ENCODE measurements around the gene PPP6R1.

Gene PPP6R1

GRCh38 chr19:55231391-55232285 is 27.2 kb downstream of the PPP6R1 start:
- no peak overlapping the region for H3K4me2 ChIP-seq
- no peak overlapping the region for H3K9ac ChIP-seq
- H3K27me3 ChIP-seq (ENCODE audit: insufficient read depth, low read depth) = no peaks in the 10 kb centered on the region
- no peak overlapping the region for H3K27ac ChIP-seq
- TF ChIP-seq CTCF (conservative IDR thresholded peaks at IDR 0.05; ENCODE audit: low read depth, low read length) = no peak
- H2AFZ ChIP-seq (ENCODE audit: low read depth) = no peak overlapping the region
- H3K4me3 ChIP-seq (IDR thresholded peaks at IDR 0.05; ENCODE audit: insufficient read depth, low read depth, low read length) = no peak overlapping the region
- H3K79me2 ChIP-seq (ENCODE audit: insufficient read depth, low read depth) = no peaks in the 10 kb centered on the region
- H3K4me1 ChIP-seq (ENCODE audit: low read depth, poor library complexity, severe bottlenecking) = no peaks in the 10 kb centered on the region
- H3K36me3 ChIP-seq (ENCODE audit: insufficient read depth) = 0 out of 2 replicates have a peak, but pooled peaks cover 5% of the 10 kb centered on the region
- H4K20me1 ChIP-seq (ENCODE audit: insufficient read depth) = no peaks in the 10 kb centered on the region

- no peak overlapping the region for H3K4me2 ChIP-seq
- H3K79me2 ChIP-seq (ENCODE audit: insufficient read depth, low read depth) = no peaks in the 10 kb centered on the region
- no peaks in the 10 kb centered on the region for H3K4me1 ChIP-seq (ENCODE audit: low read depth, poor library complexity, severe bottlenecking)
- H3K27me3 ChIP-seq (ENCODE audit: insufficient read depth, low read depth) = no peaks in the 10 kb centered on the region
- H3K4me3 ChIP-seq (IDR thresholded peaks at IDR 0.05; ENCODE audit: insufficient read depth, low read depth, low read length) = no peak overlapping the region
- no peaks in the 10 kb centered on the region for H4K20me1 ChIP-seq (ENCODE audit: insufficient read depth)
- H3K9ac ChIP-seq = no peak overlapping the region
- H3K36me3 ChIP-seq (ENCODE audit: insufficient read depth) = no peaks in the 10 kb centered on the region
- no peak overlapping the region for H2AFZ ChIP-seq (ENCODE audit: low read depth)
- no peak for TF ChIP-seq CTCF (conservative IDR thresholded peaks at IDR 0.05; ENCODE audit: low read depth, low read length)
- no peak overlapping the region for H3K27ac ChIP-seq
These were observed 28.0 kb downstream of the PPP6R1 start for GRCh38 chr19:55230780-55231179.

GRCh38 chr19:55230329-55230728 is 28.5 kb downstream of the PPP6R1 start:
- no peaks in the 10 kb centered on the region for H3K36me3 ChIP-seq (ENCODE audit: insufficient read depth)
- no peak overlapping the region for H3K27ac ChIP-seq
- H3K4me2 ChIP-seq = no peak overlapping the region
- H3K27me3 ChIP-seq (ENCODE audit: insufficient read depth, low read depth) = no peaks in the 10 kb centered on the region
- H3K4me3 ChIP-seq (IDR thresholded peaks at IDR 0.05; ENCODE audit: insufficient read depth, low read depth, low read length) = no peak overlapping the region
- no peak overlapping the region for H2AFZ ChIP-seq (ENCODE audit: low read depth)
- H3K4me1 ChIP-seq (ENCODE audit: low read depth, poor library complexity, severe bottlenecking) = no peaks in the 10 kb centered on the region
- TF ChIP-seq CTCF (conservative IDR thresholded peaks at IDR 0.05; ENCODE audit: low read depth, low read length) = no peak
- H3K79me2 ChIP-seq (ENCODE audit: insufficient read depth, low read depth) = no peaks in the 10 kb centered on the region
- no peak overlapping the region for H3K9ac ChIP-seq
- H4K20me1 ChIP-seq (ENCODE audit: insufficient read depth) = no peaks in the 10 kb centered on the region

GRCh38 chr19:55229789-55230182 is 29.0 kb downstream of the PPP6R1 start:
- H3K27me3 ChIP-seq (ENCODE audit: insufficient read depth, low read depth) = no peaks in the 10 kb centered on the region
- H3K4me1 ChIP-seq (ENCODE audit: low read depth, poor library complexity, severe bottlenecking) = no peaks in the 10 kb centered on the region
- H3K9ac ChIP-seq = no peak overlapping the region
- no peaks in the 10 kb centered on the region for H4K20me1 ChIP-seq (ENCODE audit: insufficient read depth)
- H3K4me2 ChIP-seq = no peak overlapping the region
- TF ChIP-seq CTCF (conservative IDR thresholded peaks at IDR 0.05; ENCODE audit: low read depth, low read length) = no peak
- no peak overlapping the region for H3K4me3 ChIP-seq (IDR thresholded peaks at IDR 0.05; ENCODE audit: insufficient read depth, low read depth, low read length)
- no peaks in the 10 kb centered on the region for H3K36me3 ChIP-seq (ENCODE audit: insufficient read depth)
- H2AFZ ChIP-seq (ENCODE audit: low read depth) = no peak overlapping the region
- H3K27ac ChIP-seq = no peak overlapping the region
- H3K79me2 ChIP-seq (ENCODE audit: insufficient read depth, low read depth) = no peaks in the 10 kb centered on the region

Data from KMS-11 (cell line).